ENCODE measurements around the gene ZNF526. TPM values are rescaled to one million over a fixed set of nuclear protein-coding genes. Genes with fewer than 3 reads are reported as not detected.

Gene ZNF526
- total RNA-seq, 2 experiments from 2014 or later, result 5.0 to 6.2 TPM

DNA sequence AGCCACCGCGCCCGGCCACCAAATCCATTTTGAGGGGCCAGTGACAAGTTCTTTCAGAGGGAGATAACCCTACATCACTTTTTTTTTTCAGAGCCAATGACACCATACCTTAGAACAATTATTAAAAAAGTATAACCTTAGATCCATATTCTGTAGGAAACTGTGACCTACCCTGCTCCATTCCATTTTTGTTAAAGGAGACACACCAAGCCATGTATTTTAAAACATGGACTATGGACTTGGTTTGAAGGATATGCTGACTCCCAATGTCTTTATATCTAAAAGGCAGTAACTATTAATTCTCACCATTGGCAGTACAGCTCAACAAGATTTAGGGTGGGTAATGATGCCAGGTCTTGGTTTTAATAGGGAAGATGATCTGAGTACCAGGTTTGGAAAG lies 21.2 kb downstream of the ZNF526 start:
- intact Hi-C loops (cut with DNase I, micrococcal nuclease), result no loop called here
- no peak for ATAC-seq (ENCODE audit: poor library complexity)
- Histone ChIP-seq H3K4me1 (ENCODE audit: insufficient read depth, low read length) (peaks cover 58% of the 10 kb centered on the region), H3K27ac (ENCODE audit: low read depth in 1 of 2, low read length in 2 of 2) (peak overlapping the region in 1 of 2 donors; percentile 84), H3K36me3 (ENCODE audit: insufficient read depth, low read length) (peaks cover 29% of the 10 kb centered on the region), H3K9me3 (ENCODE audit: control insufficient read depth in 1 of 2, insufficient read depth in 1 of 2, low read length in 2 of 2) (no peaks in the 10 kb centered on the region), H3K27me3 (ENCODE audit: control insufficient read depth in 1 of 2, insufficient read depth in 2 of 2, low read length in 2 of 2) (no peaks in the 10 kb centered on the region), H3K4me3 (ENCODE audit: low read length) (peak overlapping the region; percentile 67)
- no peaks in the 10 kb centered on the region for H3K27me3 Mint-ChIP-seq
- peaks cover 30% of the 10 kb centered on the region for H3K36me3 Mint-ChIP-seq (ENCODE audit: low read depth)
- H3K27ac Mint-ChIP-seq, result peak overlapping the region; percentile 82
- no peaks in the 10 kb centered on the region for H3K9me3 Mint-ChIP-seq
- CTCF ChIA-PET, result interaction anchor here (1.0 to 3.0 kb wide), 3 partner anchors 55 to 108 kb away, joined by 4 to 11 read pairs (median 7); no protein-coding TSS in a partner anchor
- POLR2A ChIA-PET, result interaction anchor here (1.3 to 4.2 kb wide), 9 partner anchors 8 to 130 kb away, joined by 3 to 53 read pairs (median 14); partner anchors contain the start of genes DEDD2 and ZNF526
- H3K4me3 Mint-ChIP-seq, result peak overlapping the region; percentile 87
- peaks cover 60% of the 10 kb centered on the region for H3K4me1 Mint-ChIP-seq (ENCODE audit: low read depth)
- DNase-seq, result no peak
- no peak for TF ChIP-seq CTCF (IDR thresholded peaks at IDR 0.05)

DNA sequence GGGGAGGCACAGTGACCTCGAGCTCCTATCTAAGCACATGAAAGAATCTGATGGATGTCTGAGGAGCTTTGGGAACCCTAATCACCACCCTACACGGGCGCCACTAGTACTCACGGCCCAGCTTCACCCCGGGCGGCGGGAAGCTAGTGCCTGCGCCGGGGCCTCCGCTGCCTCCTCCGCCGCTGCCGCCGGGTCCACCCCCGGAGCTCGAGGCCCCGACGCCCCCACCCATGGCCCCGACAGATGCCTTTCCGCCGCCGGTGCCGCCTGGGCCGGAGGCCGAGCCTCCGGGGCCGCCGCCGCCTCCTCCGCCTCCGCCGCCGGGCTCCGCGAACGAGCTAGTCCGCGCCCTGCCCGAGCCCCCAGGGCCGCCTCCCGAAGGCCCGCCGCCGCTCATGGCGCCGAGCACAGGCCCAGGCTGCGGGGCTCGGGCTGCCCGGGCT lies 22.0 kb downstream of the ZNF526 start:
- intact Hi-C loops (cut with DNase I, micrococcal nuclease), result loop anchor here (1.0 to 2.0 kb wide), 2 partner anchors 22 to 83 kb away; partner anchors contain the start of genes ZNF526 (in 2 of the 2) and MEGF8 (in 1 of the 2)
- DNase-seq, result peak in 4 of 14 experiments; percentile 20 to 39 (median 30)
- TF ChIP-seq CTCF (IDR thresholded peaks at IDR 0.05), result no peak
- Mint-ChIP-seq H3K27me3 (no peaks in the 10 kb centered on the region), H3K4me3 (peak overlapping the region; percentile 87), H3K27ac (peak overlapping the region; percentile 82), H3K36me3 (ENCODE audit: low read depth) (peaks cover 22% of the 10 kb centered on the region), H3K4me1 (ENCODE audit: low read depth) (peaks cover 52% of the 10 kb centered on the region), H3K9me3 (no peaks in the 10 kb centered on the region)
- ATAC-seq (ENCODE audit: poor library complexity), result no peak
- peak overlapping the region; percentile 67 for H3K4me3 ChIP-seq (ENCODE audit: low read length)
- peak overlapping the region; percentile 73 to 84 for H3K27ac ChIP-seq (ENCODE audit: low read depth in 1 of 2, low read length in 2 of 2)
- peaks cover 21% of the 10 kb centered on the region for H3K36me3 ChIP-seq (ENCODE audit: insufficient read depth, low read length)
- no peaks in the 10 kb centered on the region for H3K27me3 ChIP-seq (ENCODE audit: control insufficient read depth in 1 of 2, insufficient read depth in 2 of 2, low read length in 2 of 2)
- ChIA-PET POLR2A (interaction anchor here (0.7 to 4.2 kb wide), 25 partner anchors 9 to 803 kb away, joined by 3 to 59 read pairs (median 3); partner anchors contain the start of genes CIC, DEDD2, DMAC2 and ERF), CTCF (interaction anchor here (0.6 to 3.0 kb wide), 7 partner anchors 13 to 65 kb away, joined by 3 to 15 read pairs (median 7); partner anchors contain the start of genes DEDD2 and ZNF526)
- H3K4me1 ChIP-seq (ENCODE audit: insufficient read depth, low read length), result peaks cover 56% of the 10 kb centered on the region
- H3K9me3 ChIP-seq (ENCODE audit: control insufficient read depth in 1 of 2, insufficient read depth in 1 of 2, low read length in 2 of 2), result no peaks in the 10 kb centered on the region

DNA sequence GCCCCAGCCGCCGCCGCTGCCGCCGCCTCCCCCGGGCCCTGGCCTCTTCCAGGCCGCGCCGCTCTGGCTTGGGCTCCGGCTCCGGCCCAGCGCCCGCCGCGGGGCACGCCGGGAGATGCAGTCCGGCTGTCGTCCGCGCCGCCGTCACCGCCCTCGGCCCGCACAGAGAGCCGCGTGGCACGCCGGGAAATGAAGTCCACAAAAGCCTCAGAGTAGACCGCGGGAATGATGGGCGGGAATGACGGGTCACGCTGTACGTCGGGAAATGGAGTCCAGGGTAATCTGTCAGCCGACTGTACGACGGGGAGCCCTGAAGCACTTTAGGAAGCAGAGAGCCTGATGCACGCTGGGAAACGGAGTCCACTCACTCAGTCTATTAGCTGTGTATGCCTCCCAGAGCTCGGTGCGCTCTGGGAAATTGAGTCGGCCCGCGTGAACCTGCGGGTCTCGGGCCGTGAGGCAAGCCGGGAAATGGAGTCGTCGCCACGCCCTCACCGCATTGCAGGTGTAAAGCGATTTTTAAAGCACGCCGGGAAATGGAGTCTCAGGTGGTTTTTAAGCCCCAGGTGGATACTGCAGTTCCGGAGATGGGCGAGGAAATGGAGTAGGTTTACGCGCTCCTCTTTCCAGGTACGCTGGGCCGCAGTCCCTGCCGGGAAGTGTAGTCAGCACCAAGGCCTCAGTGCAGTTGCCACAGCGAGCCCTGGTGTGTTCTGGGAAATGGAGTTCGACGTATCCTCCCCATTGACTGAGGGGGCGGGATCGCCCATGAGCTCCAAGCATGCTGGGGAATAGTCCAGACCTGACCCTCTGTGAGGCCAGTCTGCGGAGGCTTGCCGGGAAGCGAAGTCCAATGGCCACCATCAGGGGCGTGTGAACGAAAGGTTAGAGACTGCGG lies 22.6 kb downstream of the ZNF526 start, which contains the start of gene GSK3A:
Gene GSK3A (minus strand): TSS at position 91 of the 898 bp plus-strand sequence. CDS start 137 bp downstream, outside the sequence.
- Histone ChIP-seq H3K4me3 (ENCODE audit: low read length) (peak within 1 kb of the TSS; percentile 83), H3K27ac (ENCODE audit: low read depth in 1 of 2, low read length in 2 of 2) (peak within 1 kb of the TSS; percentile 73 to 95), H3K4me1 (ENCODE audit: insufficient read depth, low read length) (peaks cover 56% of the 10 kb centered on the region), H3K27me3 (ENCODE audit: control insufficient read depth in 1 of 2, insufficient read depth in 2 of 2, low read length in 2 of 2) (no peaks in the 10 kb centered on the region), H3K36me3 (ENCODE audit: insufficient read depth, low read length) (peaks cover 21% of the 10 kb centered on the region), H3K9me3 (ENCODE audit: control insufficient read depth in 1 of 2, insufficient read depth in 1 of 2, low read length in 2 of 2) (no peaks in the 10 kb centered on the region)
- ChIA-PET POLR2A (interaction anchor here (0.7 to 4.2 kb wide), 28 partner anchors 9 to 803 kb away, joined by 3 to 59 read pairs (median 4); partner anchors contain the start of genes CIC, DEDD2, DMAC2 and ERF), CTCF (interaction anchor here (0.6 to 3.0 kb wide), 9 partner anchors 14 to 67 kb away, joined by 3 to 15 read pairs (median 6); partner anchors contain the start of genes DEDD2 and ZNF526)
- DNase-seq (peak; percentile 89 to 99 (median 95)), ATAC-seq (ENCODE audit: poor library complexity) (peak; percentile 76)
- TF ChIP-seq CTCF (IDR thresholded peaks at IDR 0.05), result no peak
- intact Hi-C loops (cut with DNase I, micrococcal nuclease), result loop anchor here (1.0 to 2.0 kb wide), 4 partner anchors 22 to 82 kb away; partner anchors contain the start of genes ZNF526 (in 2 of the 2) and MEGF8 (in 1 of the 2)
- Mint-ChIP-seq H3K9me3 (no peaks in the 10 kb centered on the region), H3K27ac (peak within 1 kb of the TSS; percentile 82), H3K27me3 (no peaks in the 10 kb centered on the region), H3K4me1 (ENCODE audit: low read depth) (peaks cover 52% of the 10 kb centered on the region), H3K4me3 (peak within 1 kb of the TSS; percentile 95), H3K36me3 (ENCODE audit: low read depth) (peaks cover 20% of the 10 kb centered on the region)

Data from CD4-positive, alpha-beta T cell (primary cell).